NCI-H1048 (cell line): ENCODE measurements around the gene TFB1M.
"Not testable (repeated sequence)": the region's sequence is repeated elsewhere in the genome, so short reads cannot be mapped to it uniquely, and the experiment has no call there.

ENCODE experiments used
- DNase-seq: peaks from one replicate; lab custom pipeline; 2025; lab: John Stamatoyannopoulos, UW

The TFB1M gene

DNA sequence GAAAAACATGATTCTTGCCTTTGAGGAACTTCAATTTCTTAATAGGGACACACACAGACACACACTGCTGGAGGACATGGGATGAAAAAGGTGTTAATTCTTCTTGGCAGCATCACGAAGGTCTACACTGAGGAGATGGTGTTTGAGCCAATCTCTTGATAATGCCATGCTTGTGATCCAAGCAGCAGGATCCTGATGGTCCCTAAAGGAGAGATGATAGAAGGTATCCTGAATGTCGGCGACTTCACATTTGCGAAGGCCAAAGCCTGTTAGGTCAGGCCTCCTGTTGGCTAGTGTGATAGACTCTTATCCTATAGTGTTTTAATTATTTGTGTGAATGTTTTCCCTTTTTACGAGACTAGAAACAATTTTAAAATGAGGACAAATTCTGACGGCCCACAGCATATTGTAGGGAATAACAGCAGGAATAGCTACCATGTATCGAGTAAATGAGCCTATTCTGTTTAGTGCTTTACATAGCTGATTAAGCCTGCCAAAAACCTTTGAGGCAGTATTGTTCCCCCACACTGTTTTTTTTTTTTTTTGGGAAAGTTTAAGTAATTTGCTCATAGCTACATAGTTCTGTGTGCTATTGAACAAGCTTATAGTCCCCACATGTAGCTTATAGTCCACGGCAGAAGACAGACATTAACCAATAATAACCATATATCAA lies 15.3 kb upstream of the TFB1M start:
- no peak for DNase-seq

DNA sequence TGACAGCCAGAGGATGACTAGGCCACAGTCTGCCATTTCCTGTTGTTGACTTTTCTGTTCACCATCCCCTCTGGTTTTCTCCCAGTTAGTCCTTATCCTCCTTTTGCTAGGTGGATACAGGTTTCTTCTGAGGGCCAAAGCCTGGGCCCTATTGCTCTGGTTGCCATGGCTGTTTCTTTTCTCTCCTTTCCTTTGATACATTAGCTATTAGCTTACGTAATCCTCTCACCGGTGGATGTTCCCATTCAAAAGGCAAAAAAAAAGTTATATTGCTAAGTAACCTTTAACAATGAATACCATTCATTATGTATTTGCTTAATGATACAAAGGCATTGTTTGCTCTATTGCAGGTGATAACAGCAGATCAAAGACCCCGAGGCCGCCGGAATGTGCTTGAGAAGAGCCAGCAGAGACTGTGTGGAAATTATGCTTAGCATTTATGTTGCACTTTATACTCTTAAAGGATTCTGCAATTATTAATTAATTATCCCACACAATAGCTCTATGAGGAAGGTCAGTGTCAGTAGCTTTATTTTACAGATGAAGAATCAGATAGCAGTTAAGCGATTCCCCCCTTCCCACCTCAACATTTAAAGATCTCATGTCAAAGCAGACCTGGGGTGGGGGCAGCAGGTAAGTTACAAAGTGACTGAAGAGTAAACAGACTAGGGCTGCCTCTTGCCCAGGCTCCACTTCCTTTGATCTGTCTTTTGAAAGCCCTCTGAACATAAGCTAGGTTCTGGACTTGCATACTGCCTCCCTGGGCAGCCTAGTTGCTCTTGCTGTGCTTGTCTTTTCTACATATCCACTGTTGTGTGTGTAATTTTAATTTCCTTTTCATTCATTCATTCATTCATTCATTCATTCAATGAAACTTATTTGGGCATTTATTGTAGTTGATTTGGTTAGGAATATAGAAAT lies 14.5 kb upstream of the TFB1M start:
- no peak for DNase-seq

DNA sequence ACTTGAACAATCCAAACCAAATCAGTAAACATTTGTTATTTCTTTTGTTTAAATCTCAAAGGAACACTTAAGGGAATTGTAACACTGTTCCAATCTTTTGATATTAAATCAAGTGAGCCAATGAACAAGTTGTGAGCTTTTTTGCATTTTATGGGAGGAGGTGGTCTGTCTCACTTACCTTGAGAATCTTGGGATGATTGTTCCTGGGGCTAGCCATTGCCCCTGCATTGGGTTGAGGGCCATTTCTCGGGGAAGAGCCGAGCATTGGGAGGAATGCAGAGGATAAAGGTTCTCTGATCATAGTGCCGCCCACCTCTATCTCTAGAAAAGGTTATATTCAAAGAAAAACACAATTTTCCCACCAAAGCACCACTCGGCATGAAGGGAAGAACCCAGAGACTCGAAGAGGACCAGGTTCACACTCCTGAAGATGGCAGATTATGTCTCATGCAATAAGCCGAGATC lies 13.8 kb upstream of the TFB1M start:
- DNase-seq = no peak

DNA sequence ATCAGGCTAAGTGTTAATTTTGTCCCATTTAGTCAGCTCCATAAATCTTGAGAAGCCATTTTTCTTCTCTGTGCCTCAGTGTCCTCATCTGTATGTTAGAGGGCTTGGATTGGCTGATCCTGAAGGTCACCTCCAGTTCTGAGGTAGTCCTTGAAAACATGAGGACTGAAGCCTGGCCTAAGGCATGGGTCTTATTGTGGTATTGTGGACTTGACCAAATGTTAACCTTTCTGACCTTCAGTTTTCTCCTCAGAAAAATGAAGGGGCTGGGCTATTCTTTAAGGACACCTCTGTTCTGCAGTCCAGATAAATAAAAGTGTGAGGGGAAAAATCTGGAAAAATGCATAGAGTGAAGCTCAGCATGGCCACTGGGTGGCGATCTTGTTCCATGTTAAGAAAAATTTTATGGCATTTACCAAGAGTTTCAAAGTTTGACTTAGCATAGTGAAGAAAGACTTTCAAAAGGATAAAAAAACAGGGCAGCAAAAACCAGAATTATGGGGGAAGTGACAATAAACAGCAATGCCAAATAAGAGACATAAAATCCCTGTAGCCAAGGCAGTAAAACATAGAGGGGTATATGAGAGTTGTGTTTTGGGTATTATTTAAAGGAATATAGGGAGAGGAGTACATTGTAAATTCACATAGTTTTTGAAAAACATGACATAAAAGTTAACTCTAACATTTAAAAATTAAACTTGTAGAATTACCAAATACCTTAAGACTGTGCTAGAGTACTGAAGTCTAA lies 13.2 kb upstream of the TFB1M start:
- peak; percentile 5 for DNase-seq

DNA sequence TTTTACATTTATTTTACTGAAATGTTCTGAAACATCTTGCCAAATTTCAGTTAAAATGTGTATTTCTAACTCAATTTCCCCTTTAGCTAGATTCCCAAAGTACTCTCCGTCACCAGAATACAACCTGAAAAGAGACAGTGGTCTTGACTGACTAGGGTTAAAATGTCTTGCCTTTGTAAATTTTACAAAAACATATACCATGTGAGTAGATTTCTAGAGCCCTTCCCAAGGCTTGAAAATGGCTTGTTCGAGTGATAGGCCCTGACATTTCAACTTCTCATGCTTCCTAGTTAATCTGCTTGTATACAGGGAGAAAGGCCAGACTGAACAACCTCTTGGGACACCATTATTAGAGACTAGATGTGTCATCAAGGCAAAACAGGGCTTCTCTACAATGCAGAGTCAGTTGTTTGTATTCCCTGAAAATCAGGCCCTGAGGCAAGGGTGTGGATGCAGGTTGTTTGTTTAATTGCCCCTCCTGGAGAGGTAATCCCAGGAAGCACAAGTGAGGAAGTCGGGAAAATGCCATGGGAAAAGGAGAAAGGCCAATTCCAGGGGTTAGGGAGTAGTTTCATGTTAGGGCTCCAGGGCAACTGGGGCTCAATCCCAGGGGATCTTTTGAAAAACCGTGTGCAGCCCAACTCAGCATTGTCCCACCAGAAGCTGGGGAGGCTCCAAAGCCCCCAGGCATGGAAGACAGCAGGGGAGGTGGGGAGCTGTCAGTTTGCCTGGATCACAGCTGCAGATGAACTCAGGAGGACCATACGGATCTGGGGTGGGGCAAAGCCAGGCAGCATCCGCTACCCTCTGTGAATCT lies 11.6 kb upstream of the TFB1M start:
- DNase-seq = peak; percentile 16

DNA sequence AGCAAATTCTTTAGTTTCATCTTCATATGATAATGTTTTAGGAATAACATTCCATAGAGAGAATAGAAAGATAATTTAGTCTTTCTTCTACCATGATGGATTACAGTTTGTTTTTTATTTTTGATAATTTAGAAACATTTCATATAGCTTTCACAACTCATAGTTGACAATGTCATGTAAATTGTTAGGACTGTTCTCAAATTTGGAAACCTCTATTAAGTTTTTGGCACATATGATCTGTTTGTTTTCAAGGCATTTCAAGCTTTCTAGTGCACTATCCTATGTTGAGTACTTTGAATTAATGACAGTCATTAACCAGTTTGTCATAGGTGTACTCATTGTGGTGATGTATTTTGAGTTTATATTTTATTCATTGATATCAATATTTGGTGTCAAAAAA lies 10.7 kb upstream of the TFB1M start:
- DNase-seq = no peak

DNA sequence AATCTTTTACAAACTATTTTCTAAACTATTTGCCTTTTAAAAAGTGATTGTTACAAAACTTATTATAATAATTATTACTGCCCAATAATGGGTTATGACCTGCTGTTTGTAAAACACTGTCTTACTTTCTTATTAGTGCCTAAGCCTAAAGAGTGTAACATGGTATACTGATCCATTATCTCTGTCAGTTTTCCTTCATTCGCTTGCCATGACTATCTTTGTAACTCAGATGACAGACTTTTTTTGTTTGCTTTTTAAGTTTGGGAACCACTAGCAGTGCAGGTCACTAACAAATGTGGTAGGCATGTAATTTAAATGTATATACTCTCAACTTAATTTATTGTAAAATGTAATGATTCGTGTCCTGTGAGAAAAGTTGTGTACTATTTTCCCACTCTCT lies 9.9 kb upstream of the TFB1M start:
- no peak for DNase-seq

DNA sequence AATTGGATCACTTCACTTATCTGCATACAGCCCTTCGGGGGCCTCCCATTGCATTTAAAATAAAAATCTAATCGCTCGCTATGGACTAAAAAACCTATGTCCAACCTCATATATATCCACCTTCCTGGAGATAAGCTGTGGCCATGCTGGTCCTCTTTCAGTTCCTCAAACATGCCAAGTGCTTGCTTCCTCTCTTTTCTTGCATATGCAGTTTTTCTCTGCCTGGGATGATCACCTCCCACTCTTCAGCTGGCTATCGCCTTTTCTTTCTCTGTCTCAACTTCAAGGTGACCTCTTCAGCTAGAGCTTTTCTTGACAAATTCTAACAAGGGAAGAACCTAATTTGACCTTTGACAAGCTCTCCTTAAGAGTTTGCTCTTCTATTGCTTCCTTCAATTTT lies 5.6 kb upstream of the TFB1M start:
- no peak for DNase-seq

DNA sequence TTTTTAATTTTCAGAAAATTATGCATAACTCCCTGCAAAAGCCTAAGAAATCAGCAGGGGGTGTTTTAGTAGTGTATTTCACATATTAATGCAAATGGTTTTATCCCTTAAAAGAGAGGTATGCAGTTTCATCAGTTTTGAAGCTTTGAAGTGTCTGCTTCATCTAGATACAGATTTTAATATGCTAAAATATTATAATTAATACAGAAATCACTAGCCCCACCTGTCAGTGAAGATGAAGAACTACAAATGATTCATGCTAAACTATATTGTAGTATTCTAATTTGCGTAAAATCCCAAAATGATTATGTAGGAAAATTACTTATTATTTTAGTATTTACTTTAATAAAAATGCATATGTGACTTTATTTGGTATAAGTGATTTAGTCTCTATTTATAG lies 2.9 kb upstream of the TFB1M start:
- DNase-seq = no peak

DNA sequence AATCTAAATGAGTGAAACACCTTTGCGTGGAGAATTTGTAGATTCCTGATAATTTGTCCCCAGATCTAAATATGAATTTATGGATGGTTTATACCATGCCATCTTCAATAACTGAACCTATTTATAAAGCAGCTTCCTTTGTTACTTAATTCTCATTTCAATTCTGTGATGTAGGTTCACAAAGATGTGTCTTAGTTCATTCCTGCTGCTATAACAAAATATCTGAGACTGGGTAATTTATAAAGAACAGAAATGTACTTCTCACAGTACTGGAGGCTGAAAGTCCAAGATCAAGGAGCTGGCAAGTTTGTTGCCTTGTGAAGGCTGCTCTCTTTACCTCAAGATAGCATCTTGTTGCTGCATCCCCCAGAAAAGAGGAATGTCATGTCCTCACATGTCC lies 2.1 kb upstream of the TFB1M start:
- DNase-seq = no peak

DNA sequence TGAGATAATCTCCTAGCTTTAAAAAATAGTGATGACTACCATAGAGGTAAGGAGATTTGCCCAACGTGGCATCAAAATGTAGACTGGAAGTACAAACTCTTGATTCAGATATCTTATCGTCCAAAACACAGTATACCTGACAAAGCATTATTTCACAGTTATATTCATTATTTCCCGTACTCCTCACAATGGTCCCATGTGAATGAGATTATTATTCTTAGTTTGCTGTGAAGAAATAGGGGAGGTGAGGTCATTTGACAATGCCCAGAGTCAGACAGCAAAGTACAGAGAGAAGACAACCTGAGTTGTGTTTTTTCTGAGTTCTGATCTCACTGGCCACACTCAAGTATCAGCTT lies 1.2 kb upstream of the TFB1M start:
- DNase-seq = no peak

DNA sequence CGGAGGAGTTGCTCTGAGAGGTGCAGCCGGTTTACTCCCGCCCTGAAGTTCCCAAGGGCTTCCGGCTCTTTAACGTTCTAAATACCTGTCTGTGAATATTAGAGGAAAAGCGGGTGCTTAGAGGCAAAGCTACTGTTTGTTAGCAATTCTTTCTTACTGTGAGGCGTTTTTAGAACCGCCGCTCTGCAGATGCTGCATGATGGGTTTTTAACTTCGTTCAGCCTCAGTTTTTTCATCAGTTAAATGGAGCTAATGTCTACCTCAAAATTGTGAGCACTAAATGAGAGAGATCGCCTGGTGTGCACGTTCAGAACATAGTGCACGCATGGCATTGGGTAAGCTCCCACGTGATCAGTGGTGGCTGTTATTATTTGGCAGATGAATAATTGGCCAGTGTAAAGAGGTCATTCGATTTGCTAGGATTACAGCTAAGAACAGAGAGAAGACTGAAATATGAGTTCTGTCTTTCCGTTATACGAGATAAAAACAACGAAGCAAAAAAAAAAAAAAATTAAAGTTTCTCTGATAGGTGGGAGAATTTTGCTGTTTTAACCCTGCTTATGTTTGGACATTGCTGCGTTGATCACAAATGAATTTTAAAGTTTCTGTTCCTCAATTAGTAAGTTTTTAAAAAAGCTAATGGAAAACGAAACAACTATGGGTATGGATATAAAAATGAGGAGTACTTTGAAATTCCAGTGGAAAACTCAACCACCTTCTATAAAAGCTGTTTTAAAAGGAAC lies 660 bp upstream of the TFB1M start:
- DNase-seq = peak; percentile 66

DNA sequence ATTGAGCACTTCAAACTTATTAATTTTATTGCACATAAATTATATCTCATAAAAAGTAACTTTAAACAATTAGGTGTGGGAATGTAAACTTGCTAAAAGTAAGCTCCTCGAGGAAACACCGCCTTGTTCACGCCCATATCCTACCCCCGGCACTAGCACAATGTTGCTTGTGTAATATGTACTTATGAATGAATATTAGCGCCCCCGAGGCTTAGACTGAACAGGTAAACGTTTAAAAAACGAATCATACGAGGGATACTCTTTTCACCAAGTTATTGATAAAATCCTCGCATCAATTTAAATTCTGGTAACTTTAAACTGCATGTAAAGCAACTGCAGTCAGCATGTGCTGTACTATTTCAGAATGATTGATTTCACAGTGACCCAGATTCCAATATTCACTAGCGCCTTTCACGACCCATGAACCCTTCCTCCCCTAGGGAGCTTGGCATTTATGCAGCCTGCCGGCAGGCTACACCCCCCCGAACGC lies 637 bp downstream of the TFB1M start:
- no peak for DNase-seq

DNA sequence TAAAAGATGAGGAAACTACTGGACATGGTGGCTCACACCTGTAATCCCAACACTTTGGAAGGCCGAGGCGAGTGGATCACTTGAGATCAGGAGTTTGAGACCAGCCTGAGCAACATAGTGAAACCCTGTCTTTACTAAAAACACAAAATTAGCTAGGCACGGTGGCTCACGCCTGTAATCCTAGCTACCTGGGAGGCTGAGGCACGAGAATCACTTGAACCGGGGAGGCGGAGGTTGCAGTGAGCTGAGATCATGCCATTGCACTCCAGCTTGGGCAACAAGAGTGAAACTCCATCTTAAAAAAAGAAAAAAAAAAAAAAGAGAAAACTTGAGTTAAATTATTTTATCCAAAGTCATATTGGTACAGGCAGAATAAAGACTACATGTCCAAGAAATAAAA lies 1.3 kb downstream of the TFB1M start:
- DNase-seq = not testable (repeated sequence)

DNA sequence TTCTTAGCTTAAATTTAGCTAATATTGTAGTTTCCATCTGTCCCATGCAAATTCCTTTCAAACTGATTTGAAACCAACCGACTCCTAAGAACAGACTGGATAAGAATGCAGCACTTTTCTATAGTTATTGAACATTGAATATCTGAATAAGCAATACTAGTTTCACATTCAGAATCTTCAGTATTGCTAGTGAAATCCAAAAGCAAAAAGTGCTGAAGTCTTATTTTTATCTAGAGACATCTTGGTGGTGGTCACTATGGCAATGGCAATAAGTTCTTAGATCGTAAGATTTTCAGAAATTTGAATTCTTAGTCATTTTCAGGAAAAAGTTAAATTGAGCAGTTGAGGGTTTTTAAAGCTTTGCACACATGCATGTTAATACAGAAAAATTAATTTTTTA lies 2.7 kb downstream of the TFB1M start:
- no peak for DNase-seq

DNA sequence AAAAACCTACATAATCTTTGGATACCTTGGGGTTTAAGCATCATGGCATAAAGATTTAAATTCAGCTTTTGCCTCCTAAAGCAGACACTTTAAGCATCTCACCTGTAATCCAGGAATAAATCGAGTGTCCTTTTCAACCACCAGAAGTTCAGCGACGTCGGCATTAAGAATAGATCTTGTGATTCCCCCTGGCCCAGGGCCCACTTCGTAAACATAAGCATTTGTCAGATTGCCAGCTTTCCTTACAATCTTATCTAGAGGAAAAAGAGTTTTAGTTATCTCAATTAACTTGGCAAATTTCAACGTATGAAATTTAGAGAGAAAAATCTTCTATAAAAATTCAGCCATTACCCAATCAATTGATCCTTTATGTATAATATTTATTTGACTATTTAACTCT lies 3.2 kb downstream of the TFB1M start:
- DNase-seq = no peak

DNA sequence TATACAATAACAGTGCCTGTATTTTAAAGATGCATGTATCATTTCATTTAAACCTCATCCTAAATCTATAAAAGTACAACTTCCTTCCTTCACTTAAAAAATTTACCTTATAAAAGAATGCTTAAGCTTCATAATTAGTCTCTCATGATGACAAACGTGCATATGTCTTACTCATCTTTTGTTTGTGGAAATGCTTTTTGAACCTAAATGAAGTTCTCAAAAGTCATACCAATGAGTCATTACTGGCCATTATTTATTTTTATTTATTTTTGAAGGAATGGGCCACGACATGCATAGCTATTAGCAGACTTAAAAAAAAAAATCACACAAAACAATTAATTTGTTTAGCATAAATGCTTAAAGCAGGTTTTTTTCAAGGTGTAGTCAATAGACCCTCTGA lies 3.7 kb downstream of the TFB1M start:
- DNase-seq = no peak

DNA sequence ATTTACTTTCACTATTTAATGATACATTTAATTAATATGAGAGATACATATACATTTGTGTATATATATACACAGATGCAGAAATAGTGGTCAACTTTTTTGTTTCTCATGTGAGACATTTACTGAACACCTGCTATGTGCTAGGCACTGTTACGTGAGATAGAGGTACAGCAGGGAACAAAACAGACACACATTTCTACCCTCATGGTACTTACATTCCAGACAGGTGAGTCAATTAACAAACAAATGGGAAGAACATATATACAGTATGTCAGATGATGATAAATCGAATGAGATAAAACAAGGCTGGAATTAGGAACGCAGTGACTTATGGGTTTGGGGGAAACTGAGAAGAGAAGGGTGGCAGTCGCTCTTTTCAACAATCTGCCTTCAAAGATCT lies 5.1 kb downstream of the TFB1M start:
- no peak for DNase-seq

DNA sequence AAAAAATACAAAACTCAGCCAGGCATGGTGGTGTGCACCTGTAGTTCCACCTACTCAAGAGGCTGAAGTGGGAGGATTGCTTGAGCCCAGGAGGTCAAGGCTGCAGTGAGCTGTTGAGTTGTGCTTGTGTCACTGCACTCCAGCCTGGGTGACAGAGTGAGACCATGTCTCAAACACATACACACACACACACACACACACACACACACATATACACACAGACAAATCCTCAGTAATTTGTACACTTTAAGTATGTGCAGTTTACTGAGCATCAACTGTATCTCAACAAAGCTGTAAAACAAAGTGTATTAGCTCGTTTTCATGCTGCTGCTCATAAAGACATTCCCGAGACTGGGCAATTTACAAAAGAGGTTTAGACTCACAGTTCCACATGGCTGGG lies 7.3 kb downstream of the TFB1M start:
- no peak for DNase-seq

DNA sequence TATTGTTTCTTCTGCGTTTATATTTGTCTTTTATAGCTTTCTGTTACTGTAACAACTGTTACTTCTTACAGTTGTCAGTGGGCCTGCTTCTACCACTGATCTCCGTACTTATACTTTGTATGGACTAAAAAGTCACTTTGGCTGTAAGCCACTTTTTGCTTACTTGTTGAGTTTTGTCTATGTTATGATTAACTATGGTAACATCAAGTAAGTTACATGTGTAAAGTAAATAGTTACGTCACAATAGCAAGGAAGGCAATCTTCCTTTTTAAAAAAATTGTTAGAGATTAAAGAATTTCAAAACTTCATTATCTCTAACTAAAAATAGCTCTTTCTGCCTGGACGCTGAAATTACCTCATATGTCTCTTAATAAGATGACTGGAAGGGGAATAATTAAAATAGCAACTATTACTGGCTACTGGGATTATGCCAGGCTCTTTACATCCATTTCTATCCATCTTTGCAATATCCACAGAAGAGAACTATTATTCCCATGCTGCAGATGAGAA lies 10.9 kb downstream of the TFB1M start:
- DNase-seq = no peak

DNA sequence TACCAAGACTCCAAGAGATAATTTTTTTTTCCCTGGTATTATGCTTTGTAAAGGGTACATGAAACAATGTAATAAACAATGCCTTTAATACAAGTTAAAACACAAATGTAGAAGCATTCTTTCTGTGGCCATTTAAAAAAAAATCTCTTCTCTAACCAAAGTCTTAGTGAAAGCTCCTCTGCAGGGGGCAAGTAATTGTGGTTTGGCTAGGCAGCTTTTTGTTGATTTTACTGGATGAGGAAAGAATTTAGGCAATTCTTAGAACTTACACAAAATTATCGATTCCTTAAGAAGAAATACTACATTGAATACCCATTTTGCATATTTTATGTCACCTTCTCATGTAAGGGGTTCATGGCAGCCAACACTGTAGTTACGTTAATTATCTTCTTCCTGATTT lies 12.4 kb downstream of the TFB1M start:
- no peak for DNase-seq
